Measurements from ENCODE around the gene ILDR2.

Gene ILDR2

DNA sequence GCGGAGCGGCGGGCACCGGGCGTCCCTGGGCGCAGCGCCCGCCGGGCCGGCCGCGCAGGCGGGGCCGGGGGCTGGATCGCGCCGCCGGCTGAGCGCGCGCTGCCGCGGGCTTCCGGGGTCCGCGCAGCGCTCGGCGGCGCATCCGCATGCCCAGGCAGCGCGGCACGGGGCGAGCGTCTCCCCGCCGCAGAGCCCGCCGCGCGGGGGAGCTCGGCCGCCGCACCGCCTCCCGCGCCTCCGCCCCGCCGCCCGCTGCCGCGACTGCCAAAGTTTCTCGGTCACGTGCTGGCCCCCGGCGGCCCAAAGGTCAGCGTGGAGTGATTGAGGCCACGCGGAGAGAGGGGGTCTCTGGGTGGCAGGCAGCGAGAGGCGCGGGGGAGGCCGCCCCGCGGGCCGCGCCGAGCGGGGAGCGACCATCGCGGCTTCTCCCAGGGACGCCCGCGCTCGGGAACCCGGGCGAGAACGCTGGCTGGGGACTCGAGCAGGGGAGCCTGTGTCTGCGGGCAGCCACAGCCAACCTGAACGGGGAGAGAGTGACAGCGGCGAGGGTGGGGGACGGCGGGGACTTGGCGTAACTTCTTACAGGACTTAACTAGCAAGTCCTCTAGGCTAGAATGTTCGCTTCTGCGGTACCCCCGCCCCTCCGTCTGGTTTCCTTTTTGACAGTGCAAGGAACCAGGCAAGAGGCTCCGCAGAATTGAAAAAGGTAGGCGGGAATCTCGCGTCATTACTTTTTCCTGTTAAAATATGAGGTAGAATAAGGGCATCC is at the start of gene ILDR2:
Gene ILDR2 (minus strand): TSS at position 180 of the 769 bp plus-strand sequence. CDS start 272 bp downstream, outside the sequence.
- DNase-seq, result peak; percentile 47

DNA sequence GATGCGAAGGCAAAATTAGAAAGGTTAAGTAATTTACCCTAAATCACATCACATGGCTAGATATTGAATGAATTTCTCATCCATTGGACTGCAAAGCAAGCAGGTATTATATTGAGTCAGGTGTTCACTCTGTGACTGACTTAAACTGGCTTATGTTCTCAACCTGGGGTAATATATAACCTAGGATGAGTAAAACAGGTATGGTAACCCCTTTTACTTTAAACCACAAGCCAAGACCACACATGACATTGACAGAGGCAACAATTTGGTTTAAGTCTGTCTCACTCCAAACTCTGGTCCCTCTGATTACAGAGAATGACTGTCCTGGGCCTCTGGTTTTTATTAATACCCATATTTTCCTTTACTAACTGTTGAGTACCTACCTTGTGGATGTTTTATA is 47.0 kb upstream of the ILDR2 start:
- DNase-seq, result no peak

DNA sequence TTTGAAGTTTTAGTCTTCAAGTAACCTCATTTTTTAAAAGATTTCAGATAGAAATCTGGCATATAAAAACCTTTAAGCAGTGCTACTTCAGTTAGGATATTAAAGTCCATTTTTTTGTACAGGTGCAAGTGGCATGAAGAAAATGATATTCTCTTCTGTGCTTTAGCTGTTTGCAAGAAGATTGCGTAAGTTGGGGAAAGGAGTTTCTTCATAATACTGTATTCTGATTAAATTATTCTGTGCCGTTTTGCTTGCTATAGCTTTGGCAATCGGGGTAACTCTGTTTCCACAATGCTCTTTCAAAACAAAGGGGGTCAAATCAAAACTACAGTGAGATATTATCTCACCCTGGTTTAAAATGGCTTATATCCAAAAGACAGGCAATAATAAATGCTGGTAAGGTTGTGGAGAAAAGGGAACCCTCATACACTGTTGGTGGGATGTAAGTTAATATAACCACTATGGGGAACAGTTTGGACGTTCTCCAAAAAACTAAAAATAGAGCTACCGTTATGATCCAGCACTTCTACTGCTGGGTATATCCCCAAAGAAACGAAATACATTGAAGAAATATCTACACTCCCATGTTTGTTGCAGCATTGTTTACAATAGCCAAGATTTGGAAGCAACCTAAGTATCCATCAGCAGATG is 40.9 kb upstream of the ILDR2 start:
- no peak for DNase-seq

- no peak for DNase-seq
These were observed 38.0 kb upstream of the ILDR2 start for GRCh38 chr1:167013108-167013929.

- DNase-seq, result no peak
These were observed 37.2 kb upstream of the ILDR2 start for GRCh38 chr1:167012570-167012969.

DNA sequence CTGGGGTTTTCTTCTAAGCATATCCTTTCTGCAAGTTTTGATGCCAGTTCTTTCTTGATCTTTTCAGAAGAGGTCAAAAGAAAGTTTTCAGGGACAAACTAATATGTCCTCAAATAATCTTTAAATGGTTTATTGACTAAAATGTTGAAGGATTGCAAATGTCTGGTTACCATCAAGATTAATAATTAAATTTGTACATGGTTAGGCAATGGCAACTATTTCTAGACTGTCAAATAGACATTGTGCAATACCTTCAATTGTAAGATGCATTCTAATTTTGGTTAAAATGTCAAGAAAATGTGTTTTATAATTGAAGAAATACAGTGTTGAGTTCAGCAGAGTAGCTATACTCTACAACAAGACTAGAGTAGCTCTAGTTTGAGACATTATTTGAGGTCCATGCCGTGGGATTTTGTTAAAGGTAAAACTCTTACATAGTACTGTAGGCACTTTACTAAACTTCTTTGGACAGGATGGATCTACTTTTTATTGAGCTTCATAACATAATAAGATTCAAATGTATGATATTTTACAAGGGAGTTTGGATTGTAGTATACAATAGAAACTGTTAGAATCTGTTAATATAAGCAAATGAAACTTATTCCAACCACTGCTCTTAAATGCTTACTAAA is 36.3 kb upstream of the ILDR2 start:
- DNase-seq, result no peak

DNA sequence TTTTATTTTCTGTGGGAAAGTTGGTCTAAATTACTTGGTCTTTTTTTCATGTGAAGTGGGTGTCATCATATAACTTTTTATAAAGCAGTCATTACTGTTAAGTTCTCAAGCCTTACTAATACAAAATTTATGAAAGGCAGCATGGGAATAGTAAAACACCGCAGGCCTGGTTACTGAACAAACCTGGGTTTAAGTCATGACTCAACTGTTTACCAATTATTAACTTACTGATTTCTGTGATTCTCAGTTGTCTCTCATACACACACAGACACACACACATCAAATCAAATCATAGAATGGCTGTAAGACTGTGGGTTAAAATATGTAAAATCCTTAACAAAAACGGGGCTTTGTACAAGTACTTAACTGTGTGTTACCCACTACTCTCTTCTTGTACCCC is 28.4 kb upstream of the ILDR2 start:
- no peak for DNase-seq

DNA sequence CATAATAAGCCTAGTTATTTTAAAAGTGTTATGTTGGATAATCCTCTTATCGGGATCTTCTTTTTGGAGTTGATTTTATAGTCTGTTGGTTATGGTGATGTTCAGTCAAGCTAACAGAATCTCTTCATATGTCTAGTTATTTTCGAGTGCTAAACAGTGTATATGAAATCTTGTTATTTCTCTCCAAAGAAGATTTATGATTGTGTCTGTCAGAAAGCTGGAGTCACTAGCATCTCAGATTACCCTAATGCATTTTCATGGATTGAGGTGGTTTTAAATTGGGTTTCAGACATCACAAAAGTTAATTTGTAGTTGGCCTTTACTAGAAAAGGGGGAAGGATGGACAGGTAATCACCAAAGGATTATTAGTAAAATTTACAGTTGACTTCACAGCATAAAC is 27.0 kb upstream of the ILDR2 start:
- DNase-seq, result no peak

- no peak for DNase-seq
These were observed 25.2 kb upstream of the ILDR2 start for GRCh38 chr1:167000546-167000945.

- no peak for DNase-seq
These were observed 24.2 kb upstream of the ILDR2 start for GRCh38 chr1:166999500-167000055.

- no peak for DNase-seq
These were observed 23.7 kb upstream of the ILDR2 start for GRCh38 chr1:166999075-166999474.

DNA sequence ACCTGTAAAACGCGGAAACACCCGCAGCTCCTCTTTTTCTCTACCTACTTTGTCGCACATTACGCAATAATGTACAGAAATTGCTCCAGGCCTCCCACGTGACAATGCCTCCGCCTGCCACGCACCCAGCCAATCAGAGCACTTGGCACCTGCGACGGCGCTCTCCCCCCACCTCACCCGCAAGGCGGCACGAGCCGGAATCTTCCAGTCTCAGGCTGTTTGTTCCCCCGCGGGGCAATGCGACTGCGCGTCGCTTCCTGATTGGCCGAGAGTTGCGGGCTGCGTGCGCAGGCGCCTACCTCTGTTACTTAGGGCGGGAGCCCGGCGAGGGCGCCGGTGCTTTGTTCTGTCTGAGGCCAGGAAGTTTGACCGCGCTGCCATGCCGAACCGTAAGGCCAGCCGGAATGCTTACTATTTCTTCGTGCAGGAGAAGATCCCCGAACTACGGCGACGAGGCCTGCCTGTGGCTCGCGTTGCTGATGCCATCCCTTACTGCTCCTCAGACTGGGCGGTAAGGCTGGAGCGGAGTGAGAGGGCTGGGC is 13.7 kb upstream of the ILDR2 start, which contains the start of gene MAEL:
Gene MAEL (plus strand): TSS at position 307 of the 542 bp plus-strand sequence. CDS start 73 bp downstream, at position 380.
- no peak for DNase-seq

DNA sequence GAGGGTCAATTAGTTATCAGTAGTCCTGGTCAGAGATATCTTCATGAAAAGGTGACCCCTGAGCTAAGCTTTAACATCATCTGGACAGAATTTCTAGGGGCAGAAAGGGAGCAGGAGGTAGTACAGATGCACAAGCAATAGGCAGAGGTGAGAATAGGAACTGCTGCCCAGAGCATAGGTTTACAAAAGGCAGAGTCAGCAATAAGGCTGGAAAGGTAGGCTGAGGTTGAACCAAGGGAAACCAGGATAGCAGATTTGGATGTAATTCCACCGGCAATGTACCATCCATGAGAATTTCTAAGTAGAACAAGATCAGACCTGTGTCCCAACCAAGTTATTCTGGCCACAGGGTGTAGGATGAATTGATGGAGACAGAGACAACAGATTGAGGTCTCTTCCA is 6.2 kb upstream of the ILDR2 start:
- DNase-seq, result no peak

DNA sequence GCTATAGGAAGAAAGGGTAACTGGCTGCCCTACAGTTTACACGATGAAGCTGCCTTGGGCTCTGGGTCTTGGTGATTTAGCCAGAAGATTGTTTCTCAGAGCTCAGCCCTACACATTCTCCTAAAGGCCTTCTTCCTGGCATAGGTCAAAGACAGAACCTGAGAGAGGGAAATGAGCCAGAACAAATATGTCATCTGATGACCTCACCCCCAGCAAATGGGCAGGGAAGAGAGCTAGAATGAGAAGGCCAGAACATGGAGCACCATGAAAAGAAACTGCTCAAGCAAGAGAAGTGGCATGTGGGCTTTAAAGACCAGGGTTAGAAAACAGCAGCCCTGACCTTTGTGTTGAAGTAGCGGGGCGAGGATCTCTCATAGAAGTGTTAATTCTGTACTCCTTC is 5.5 kb upstream of the ILDR2 start:
- no peak for DNase-seq

GRCh38 chr1:166980383-166980782 is 5.0 kb upstream of the ILDR2 start:
- DNase-seq, result no peak

DNA sequence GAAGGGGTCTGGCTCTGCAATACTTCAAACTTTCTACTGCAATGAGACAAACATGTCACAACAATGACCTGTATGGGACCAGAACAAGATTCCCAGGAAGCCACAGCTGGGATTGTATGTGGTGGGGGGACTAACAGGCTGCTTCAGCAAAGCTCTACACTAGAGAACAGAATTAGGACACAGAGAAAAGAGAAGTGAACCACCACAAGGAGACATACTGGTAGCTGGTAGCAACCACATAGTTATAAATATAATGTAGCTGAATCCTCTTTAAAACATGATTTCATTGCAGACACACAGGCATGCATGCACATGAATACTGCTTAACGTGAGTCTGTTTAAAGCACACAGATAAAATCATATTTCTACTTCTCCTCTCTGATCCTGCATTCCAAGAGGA is 3.5 kb upstream of the ILDR2 start:
- DNase-seq, result no peak

- DNase-seq, result no peak
These were observed 2.6 kb upstream of the ILDR2 start for GRCh38 chr1:166977951-166978350.

DNA sequence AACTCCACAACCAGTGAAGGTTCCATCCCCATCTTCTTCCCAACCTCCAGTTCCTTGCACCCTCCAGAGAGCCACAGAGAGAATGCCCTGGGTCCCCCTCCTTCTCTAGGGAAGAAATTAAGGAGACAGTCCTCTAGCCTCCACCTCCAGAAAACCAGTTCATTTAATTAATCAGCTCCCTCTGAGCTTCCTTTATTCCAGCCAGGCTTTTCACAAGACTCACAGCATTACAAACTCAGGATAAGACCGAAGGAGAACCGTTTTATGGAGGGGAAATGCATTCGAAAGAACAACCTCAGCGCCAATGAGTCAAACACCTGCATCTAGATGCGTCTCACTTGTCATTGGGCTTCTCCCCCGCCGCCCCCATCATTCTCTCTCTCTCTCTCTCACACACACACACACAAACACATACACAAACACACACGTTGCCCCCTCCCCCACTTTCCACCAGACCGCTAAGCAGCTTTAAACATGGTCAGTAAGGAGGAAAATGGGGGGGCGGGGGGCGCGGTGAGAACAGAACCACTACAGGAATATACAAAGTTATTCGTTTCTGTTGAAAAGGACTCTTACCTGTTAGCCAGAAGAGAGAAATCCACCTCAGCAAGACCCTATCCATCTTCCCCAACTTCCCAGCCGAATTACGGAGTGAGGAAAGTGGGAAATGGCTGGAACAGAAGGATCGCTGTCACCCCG is 544 bp downstream of the ILDR2 start:
- peak in 1 of 2 donors; percentile 19 for DNase-seq

GRCh38 chr1:166972826-166973225 is 2.5 kb downstream of the ILDR2 start:
- DNase-seq, result no peak

DNA sequence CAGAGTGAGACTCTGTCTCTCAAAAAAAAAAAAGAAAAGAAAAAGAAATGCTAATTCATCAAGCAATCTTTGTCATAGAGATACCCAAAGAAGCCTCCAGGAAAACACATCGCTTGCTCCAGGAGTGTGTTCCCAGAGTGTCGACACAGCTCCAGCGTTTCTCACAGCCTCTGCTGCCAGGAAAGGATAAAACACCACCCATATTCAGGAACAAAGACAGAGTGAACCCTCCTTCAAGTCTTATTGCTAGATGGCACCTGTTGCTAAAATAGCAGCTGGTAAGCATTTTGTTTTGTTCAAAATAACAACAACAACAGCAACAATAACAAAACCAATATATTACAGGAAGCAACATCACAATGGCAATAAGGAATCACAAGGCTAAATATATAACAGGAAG is 3.1 kb downstream of the ILDR2 start:
- no peak for DNase-seq

DNA sequence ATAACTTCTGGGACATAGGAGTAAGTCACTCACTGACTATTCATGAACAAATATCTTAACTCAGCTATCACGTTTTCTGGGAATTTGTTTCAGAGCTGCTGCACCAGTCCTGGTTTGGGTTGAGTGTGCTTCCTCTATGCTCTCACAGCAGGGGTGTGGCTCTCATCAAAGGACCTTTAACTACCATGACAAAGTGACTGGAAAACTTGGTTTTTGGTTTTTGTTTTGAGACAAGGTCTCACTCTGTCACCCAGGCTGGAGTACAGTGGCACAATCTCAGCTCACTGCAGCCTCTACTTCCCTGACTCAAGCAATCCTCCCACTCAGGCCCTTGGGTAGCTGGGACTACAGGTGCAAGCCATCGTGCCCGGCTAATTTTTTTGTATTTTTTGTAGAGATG is 4.1 kb downstream of the ILDR2 start:
- DNase-seq, result no peak

Measured in CD4-positive, alpha-beta T cell treated with Interleukin-4 for 1 hour (primary cell).